ENCODE measurements around the gene CHSY1.

The CHSY1 gene

GRCh38 chr15:101273534-101273933 lies 21.7 kb upstream of the CHSY1 start:
- no peak for DNase-seq (ENCODE audit: low read depth, low spot score)
- no peak overlapping the region for H3K4me3 ChIP-seq (ENCODE audit: low read length)

GRCh38 chr15:101272584-101272983 lies 20.7 kb upstream of the CHSY1 start:
- DNase-seq (ENCODE audit: low read depth, low spot score) = no peak
- no peak overlapping the region for H3K4me3 ChIP-seq (ENCODE audit: low read length)

GRCh38 chr15:101269479-101270223 lies 17.8 kb upstream of the CHSY1 start:
- no peak for DNase-seq (ENCODE audit: low read depth, low spot score)

GRCh38 chr15:101267320-101268104 lies 15.7 kb upstream of the CHSY1 start:
- no peak for DNase-seq (ENCODE audit: low read depth, low spot score)

More at GRCh38 chr15:101269479-101270223, 17.8 kb upstream of the CHSY1 start:
- no peak overlapping the region for H3K4me3 ChIP-seq (ENCODE audit: low read length)

GRCh38 chr15:101266787-101267186 lies 14.9 kb upstream of the CHSY1 start:
- no peak overlapping the region for H3K4me3 ChIP-seq (ENCODE audit: low read length)
- no peak for DNase-seq (ENCODE audit: low read depth, low spot score)

More at GRCh38 chr15:101267320-101268104, 15.7 kb upstream of the CHSY1 start:
- no peak overlapping the region for H3K4me3 ChIP-seq (ENCODE audit: low read length)

GRCh38 chr15:101266034-101266433 lies 14.2 kb upstream of the CHSY1 start:
- H3K4me3 ChIP-seq (ENCODE audit: low read length) = no peak overlapping the region
- DNase-seq (ENCODE audit: low read depth, low spot score) = no peak

- no peak for DNase-seq (ENCODE audit: low read depth, low spot score)
- H3K4me3 ChIP-seq (ENCODE audit: low read length) = no peak overlapping the region
Observed at GRCh38 chr15:101264911-101265641, 13.2 kb upstream of the CHSY1 start.

- no peak overlapping the region for H3K4me3 ChIP-seq (ENCODE audit: low read length)
Observed at GRCh38 chr15:101264011-101264410, 12.2 kb upstream of the CHSY1 start.

GRCh38 chr15:101262551-101262950 lies 10.7 kb upstream of the CHSY1 start:
- no peak overlapping the region for H3K4me3 ChIP-seq (ENCODE audit: low read length)
- DNase-seq (ENCODE audit: low read depth, low spot score) = no peak

More at GRCh38 chr15:101264011-101264410, 12.2 kb upstream of the CHSY1 start:
- DNase-seq (ENCODE audit: low read depth, low spot score) = no peak

GRCh38 chr15:101258238-101259144 lies 6.6 kb upstream of the CHSY1 start:
- H3K4me3 ChIP-seq (ENCODE audit: low read length) = no peak overlapping the region
- peak; percentile 55 for DNase-seq (ENCODE audit: low read depth, low spot score)

- peak; percentile 61 for DNase-seq (ENCODE audit: low read depth, low spot score)
- H3K4me3 ChIP-seq (ENCODE audit: low read length) = no peak overlapping the region
Observed at GRCh38 chr15:101256757-101257156, 4.9 kb upstream of the CHSY1 start.

- no peak for DNase-seq (ENCODE audit: low read depth, low spot score)
- no peak overlapping the region for H3K4me3 ChIP-seq (ENCODE audit: low read length)
Observed at GRCh38 chr15:101255615-101256241, 3.9 kb upstream of the CHSY1 start.

- DNase-seq (ENCODE audit: low read depth, low spot score) = no peak
- no peak overlapping the region for H3K4me3 ChIP-seq (ENCODE audit: low read length)
Observed at GRCh38 chr15:101255051-101255395, 3.2 kb upstream of the CHSY1 start.

GRCh38 chr15:101254157-101255050 lies 2.6 kb upstream of the CHSY1 start:
- no peak for DNase-seq (ENCODE audit: low read depth, low spot score)
- no peak overlapping the region for H3K4me3 ChIP-seq (ENCODE audit: low read length)

- peak overlapping the region; percentile 54 for H3K4me3 ChIP-seq (ENCODE audit: low read length)
- DNase-seq (ENCODE audit: low read depth, low spot score) = no peak
Observed at GRCh38 chr15:101252836-101253235, 988 bp upstream of the CHSY1 start.

GRCh38 chr15:101250873-101251829 lies 697 bp downstream of the CHSY1 start:
- no peak for DNase-seq (ENCODE audit: low read depth, low spot score)
- H3K4me3 ChIP-seq (ENCODE audit: low read length) = peak overlapping the region; percentile 68
